Stimulated activated CD8-positive, alpha-beta memory T cell treated with anti-CD3 and anti-CD28 coated beads, Interleukin-2, amount 100 ng/mL, for 1 hour (primary cell): Measurements from ENCODE around the gene PTPA.

Experiments
- DNase-seq, 2 donors: peaks; one replicate each; pipeline ENCODE4 v3.0.0-alpha.2; 2020; ENCODE audit warnings: low read depth in 2 of 2

PTPA gene

DNA sequence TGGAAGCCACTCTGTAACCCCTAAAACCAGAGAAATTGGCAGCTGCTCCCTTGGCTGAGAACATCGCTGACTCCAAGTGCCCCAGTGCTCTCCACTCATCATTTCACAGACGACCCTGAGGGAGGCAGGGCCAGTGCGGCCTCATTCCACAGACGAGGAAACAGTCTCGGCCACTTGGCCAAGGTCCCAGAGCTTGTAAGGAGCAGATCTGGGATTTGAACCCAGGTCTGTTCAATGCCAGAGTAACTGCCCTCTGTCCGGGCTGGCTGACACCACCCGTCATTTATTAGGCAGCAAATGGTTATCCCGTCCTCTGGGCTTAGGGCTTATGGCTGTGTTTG, 86.7 kb downstream of the PTPA start:
- no peak for DNase-seq
